Spleen (tissue), 11 donors: ENCODE measurements around the gene USP33. TPM values are rescaled to one million over a fixed set of nuclear protein-coding genes. Genes with fewer than 3 reads are reported as not detected.
"Not testable (repeated sequence)": the region's sequence is repeated elsewhere in the genome, so short reads cannot be mapped to it uniquely, and the experiment has no call there.

Experiments
- DNase-seq: peaks from one replicate; pipeline ENCODE4 v3.0.0-alpha.2; 2020
- H3K27ac ChIP-seq, 8 donors: fragments of 200-600 bp; sonication (generic) in 7 of 8; 1 replicate in 4 of 8; 2 replicates in 4 of 8; pipeline versions ENCODE4 v1.5.0 to v1.8.0; 2016 to 2021; ENCODE audit warnings: inconsistent platforms in 4 of 8, mild to moderate bottlenecking in 4 of 8, moderate library complexity in 1 of 8
- H3K27me3 ChIP-seq, 7 donors: fragments of 200-600 bp; sonication (generic) in 6 of 7; replicated peaks in 1 of 7; 1 replicate in 4 of 7; 2 replicates in 3 of 7; pipeline versions ENCODE4 v1.5.0 to v1.8.0; 2016 to 2021; ENCODE audit warnings: inconsistent platforms in 3 of 7, mild to moderate bottlenecking in 1 of 7
- H3K36me3 ChIP-seq, 6 donors: fragments of 200-600 bp; sonication (generic) in 5 of 6; 1 replicate in 4 of 6; 2 replicates in 2 of 6; pipeline versions ENCODE4 v1.5.0 to v1.8.0; 2016 to 2021; ENCODE audit warnings: inconsistent platforms in 2 of 6
- H3K4me1 ChIP-seq, 6 donors: fragments of 200-600 bp; sonication (generic) in 5 of 6; 1 replicate in 3 of 6; 2 replicates in 3 of 6; pipeline versions ENCODE4 v1.5.0 to v1.8.0; 2016 to 2021; ENCODE audit warnings: inconsistent platforms in 3 of 6
- H3K4me3 ChIP-seq, 8 donors: fragments of 200-600 bp; sonication (generic) in 7 of 8; 1 replicate in 4 of 8; 2 replicates in 4 of 8; pipeline versions ENCODE4 v1.5.0 to v1.8.0; 2016 to 2021; ENCODE audit warnings: inconsistent platforms in 4 of 8, mild to moderate bottlenecking in 4 of 8, moderate library complexity in 2 of 8
- H3K9me3 ChIP-seq, 8 donors: fragments of 200-600 bp; sonication (generic) in 7 of 8; 1 replicate in 4 of 8; 2 replicates in 4 of 8; pipeline versions ENCODE4 v1.5.0 to v1.8.0; 2016 to 2021; ENCODE audit warnings: inconsistent platforms in 4 of 8
- CTCF ChIP-seq, 11 experiments: fragments of 200-600 bp in 7 of 11; fragments of 450-650 bp in 4 of 11; sonication (generic) in 4 of 11; IDR thresholded peaks in 8 of 11; conservative IDR thresholded peaks in 3 of 11; 1 replicate in 7 of 11; 2 replicates in 4 of 11; pipeline versions ENCODE4 v1.4.0 to v1.8.0; 2016 to 2021; ENCODE audit warnings: antibody characterized with exemption in 11 of 11, inconsistent platforms in 4 of 11, mild to moderate bottlenecking in 1 of 11
- POLR2A ChIP-seq, 3 donors: fragments of 450-650 bp; IDR thresholded peaks; one replicate each; pipeline ENCODE4 v1.5.1; 2017; ENCODE audit warnings: antibody characterized with exemption in 3 of 3, mild to moderate bottlenecking in 1 of 3
- POLR2AphosphoS5 ChIP-seq, 3 donors: sonication (generic); formaldehyde crosslinking; IDR thresholded peaks; one replicate each; pipeline ENCODE4 v1.5.1; 2017; ENCODE audit warnings: antibody characterized with exemption in 3 of 3
- WGBS, 5 donors: extraction: QIAGEN DNeasy Blood & Tissue Kit in 3 of 5; methylation state at CpG; one replicate each; pipeline versions ENCODE4 v1.1.5 to v1.1.7; 2013 to 2018; 5-methylcytosine and 5-hydroxymethylcytosine counted together
- intact Hi-C: fragments of 100-400 bp; cut with DNase I; formaldehyde crosslinking; loops from one replicate; pipeline ENCODE4 v1.15.0; 2023; ENCODE audit warnings: low total_unique reads
- polyA plus RNA-seq, 3 donors: library from polyadenylated mRNA; stranded (reverse); fragments of 200-250 nt; gene quantifications; one replicate each; pipeline ENCODE4 v1.2.1, GENCODE V29; 2013
- total RNA-seq, 7 donors: library from RNA; depleted of rRNA in 3 of 7; stranded (reverse); fragments of >200 nt in 3 of 7; fragmentation: NEBNext Ultra II Directional in 4 of 7; extraction: Animal tissue kit (Norgen Biotek cat#: 25700) in 4 of 7; gene quantifications; one replicate each; pipeline versions ENCODE4 v1.1.0 to v1.2.1, GENCODE V29; 2016 to 2021
- donor health status: healthy with polysubstance abuse.
- donor health status: DM: no; HTN: no; CAD: no; lungs with moderate emphysema.
- donor health status: DM: no; HTN: no; CAD: no.
- donor health status: Bipolar disorder and iron deficiency.
- donor health status: healthy.
- donor health status: DM: no; HTN: no; CAD: no.
- donor health status: DM: yes; HTN: yes; CAD: no.

The USP33 gene
- total and polyA plus RNA-seq, 10 donors: 20.3 to 105 (median 73.5) TPM

GRCh38 chr1:77762072-77762476 is 2.4 kb upstream of the USP33 start:
- Histone ChIP-seq H3K36me3 (no peaks in the 10 kb centered on the region), H3K4me3 (no peak overlapping the region), H3K27me3 (no peaks in the 10 kb centered on the region), H3K27ac (no peak overlapping the region), H3K4me1 (peaks cover 16 to 25% (median 20%) of the 10 kb centered on the region in 6 donors), H3K9me3 (no peaks in the 10 kb centered on the region)
- TF ChIP-seq CTCF (IDR thresholded peaks at IDR 0.05 in 8 of 11, conservative IDR thresholded peaks at IDR 0.05 in 3 of 11) (no peak), POLR2AphosphoS5 (IDR thresholded peaks at IDR 0.05) (no peak), POLR2A (IDR thresholded peaks at IDR 0.05) (no peak)
- intact Hi-C loops: no loop called here
- 51 to 82% (median 59%) methylated on average over 1 of the region's 1 CpG for WGBS, 5 donors
- no peak for DNase-seq

- H3K4me1 ChIP-seq: peaks cover 27 to 70% (median 48%) of the 10 kb centered on the region in 6 donors
- peak overlapping the region in 2 of 8 donors; percentile 13 to 97 for H3K27ac ChIP-seq
- no peaks in the 10 kb centered on the region for H3K9me3 ChIP-seq
- no peaks in the 10 kb centered on the region for H3K27me3 ChIP-seq
- peak overlapping the region in 2 of 8 donors; percentile 87 to 99 for H3K4me3 ChIP-seq
- intact Hi-C loops: no loop called here
- whole genome bisulfite sequencing, 5 donors: 41 to 70% (median 54%) methylated on average over 2 of the region's 2 CpGs
- TF ChIP-seq CTCF (IDR thresholded peaks at IDR 0.05 in 8 of 11, conservative IDR thresholded peaks at IDR 0.05 in 3 of 11): no peak
- no peak for TF ChIP-seq POLR2AphosphoS5 (IDR thresholded peaks at IDR 0.05)
- H3K36me3 ChIP-seq: no peaks in the 10 kb centered on the region
- DNase-seq: no peak
Measured at GRCh38 chr1:77757603-77758002, 2.0 kb downstream of the USP33 start.

GRCh38 chr1:77757066-77757584 is 2.5 kb downstream of the USP33 start:
- Histone ChIP-seq H3K27ac (peak overlapping the region in 2 of 8 donors; percentile 13 to 97), H3K27me3 (no peaks in the 10 kb centered on the region), H3K4me1 (peaks cover 27 to 74% (median 48%) of the 10 kb centered on the region in 6 donors), H3K9me3 (no peaks in the 10 kb centered on the region), H3K4me3 (peak overlapping the region in 1 of 8 donors; percentile 87), H3K36me3 (no peaks in the 10 kb centered on the region)
- WGBS, 5 donors: 34 to 49% (median 40%) methylated on average over 1 of the region's 1 CpG
- no peak for TF ChIP-seq POLR2A (IDR thresholded peaks at IDR 0.05)
- DNase-seq: no peak
- intact Hi-C loops: no loop called here

GRCh38 chr1:77756052-77756754 is 3.4 kb downstream of the USP33 start:
- Histone ChIP-seq H3K27ac (no peak overlapping the region), H3K27me3 (no peaks in the 10 kb centered on the region), H3K36me3 (peaks cover 0 to 5% (median under 1%) of the 10 kb centered on the region in 6 donors), H3K9me3 (no peaks in the 10 kb centered on the region), H3K4me1 (peaks cover 27 to 82% (median 48%) of the 10 kb centered on the region in 6 donors), H3K4me3 (no peak overlapping the region)
- TF ChIP-seq POLR2A (IDR thresholded peaks at IDR 0.05) (no peak), POLR2AphosphoS5 (IDR thresholded peaks at IDR 0.05) (no peak), CTCF (IDR thresholded peaks at IDR 0.05 in 8 of 11, conservative IDR thresholded peaks at IDR 0.05 in 3 of 11) (no peak)
- WGBS, 5 donors: 48 to 73% (median 67%) methylated on average over 1 of the region's 1 CpG
- intact Hi-C loops: no loop called here
- DNase-seq: no peak

- H3K27ac ChIP-seq, H3K4me3 ChIP-seq, H3K27me3 ChIP-seq, H3K9me3 ChIP-seq, intact Hi-C loops, DNase-seq: not testable (repeated sequence)
- peaks cover 0 to 78% (median 24%) of the 10 kb centered on the region in 6 donors for H3K4me1 ChIP-seq
- H3K36me3 ChIP-seq: peaks cover 0 to 15% (median 3%) of the 10 kb centered on the region in 6 donors
- WGBS, 5 donors: 94 to 97% (median 97%) methylated on average over 4 of the region's 4 CpGs
Measured at GRCh38 chr1:77749489-77749888, 10.2 kb downstream of the USP33 start.
